ENCODE measurements around the gene TOMM5.
A peak's percentile ranks its signal among the peaks of the same experiment; 100 is the strongest.

Gene TOMM5

DNA sequence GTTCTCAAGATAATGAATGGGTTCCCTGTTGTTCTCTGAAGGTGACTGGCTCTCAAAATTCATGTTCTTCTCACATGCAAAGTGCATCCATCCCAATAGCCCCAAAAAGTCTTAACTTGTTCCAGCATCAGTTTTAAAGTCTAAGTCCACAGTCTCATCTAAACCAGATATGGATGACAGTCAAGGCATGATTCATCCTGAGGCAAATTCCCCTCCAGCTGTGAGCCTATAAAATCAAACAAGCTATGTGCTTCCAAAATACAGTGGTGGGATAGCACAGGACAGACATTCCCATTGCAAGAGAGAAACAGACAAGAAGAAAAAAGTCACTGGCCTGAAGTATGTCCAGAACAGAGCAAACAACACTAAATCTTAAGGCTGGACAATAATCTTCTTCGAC, 41.6 kb downstream of the TOMM5 start:
- H3K79me2 ChIP-seq (ENCODE audit: low read length): no peaks in the 10 kb centered on the region
- H2AFZ ChIP-seq (ENCODE audit: low read length): no peak overlapping the region
- no peaks in the 10 kb centered on the region for H3K36me3 ChIP-seq (replicated peaks; ENCODE audit: insufficient read depth, low read length)
- no peak overlapping the region for H3K4me3 ChIP-seq (ENCODE audit: low read length)
- no peaks in the 10 kb centered on the region for H3K27me3 ChIP-seq (replicated peaks; ENCODE audit: insufficient read depth, low read length)
- no peak overlapping the region for H3K4me2 ChIP-seq (ENCODE audit: low read depth, low read length)
- DNase-seq: no peak
- H4K20me1 ChIP-seq (ENCODE audit: insufficient read depth, low read length): no peaks in the 10 kb centered on the region
- H3K27ac ChIP-seq (ENCODE audit: low read length): no peak overlapping the region
- H3K9me3 ChIP-seq (replicated peaks; ENCODE audit: insufficient read depth, low read length): no peaks in the 10 kb centered on the region
- peaks cover 12% of the 10 kb centered on the region for H3K4me1 ChIP-seq (ENCODE audit: low read length)
- no peak for TF ChIP-seq CTCF (IDR thresholded peaks at IDR 0.05; ENCODE audit: low read length)
- no peak for TF ChIP-seq EZH2 (optimal IDR thresholded peaks at IDR 0.05; ENCODE audit: low read depth, low read length)
- TF ChIP-seq EZH2phosphoT487 (IDR thresholded peaks at IDR 0.05; ENCODE audit: low read length): no peak
- no peaks in the 10 kb centered on the region for H3K9me2 ChIP-seq (replicated peaks; ENCODE audit: insufficient read depth, low read length)
- H3F3A ChIP-seq (ENCODE audit: insufficient read depth, low read length): peaks cover 8% of the 10 kb centered on the region; the same call in 1 of the 2 replicates
- H3K9ac ChIP-seq (ENCODE audit: low read length): no peak overlapping the region

GRCh38 chr9:37549527-37549926, 42.9 kb downstream of the TOMM5 start:
- Histone ChIP-seq H2AFZ (ENCODE audit: low read length) (peak overlapping the region; percentile 37), H3K4me3 (ENCODE audit: low read length) (no peak overlapping the region; the same call in 1 of the 2 replicates), H3K79me2 (ENCODE audit: low read length) (no peaks in the 10 kb centered on the region), H3K4me1 (ENCODE audit: low read length) (peaks cover 12% of the 10 kb centered on the region), H4K20me1 (ENCODE audit: insufficient read depth, low read length) (no peaks in the 10 kb centered on the region), H3K36me3 (replicated peaks; ENCODE audit: insufficient read depth, low read length) (no peaks in the 10 kb centered on the region), H3K27me3 (replicated peaks; ENCODE audit: insufficient read depth, low read length) (no peaks in the 10 kb centered on the region), H3K9me2 (replicated peaks; ENCODE audit: insufficient read depth, low read length) (no peaks in the 10 kb centered on the region), H3K4me2 (ENCODE audit: low read depth, low read length) (peak overlapping the region; percentile 30), H3F3A (ENCODE audit: insufficient read depth, low read length) (peaks cover 8% of the 10 kb centered on the region; the same call in 1 of the 2 replicates), H3K27ac (ENCODE audit: low read length) (peak overlapping the region; percentile 47; the same call in 1 of the 2 replicates), H3K9me3 (replicated peaks; ENCODE audit: insufficient read depth, low read length) (no peaks in the 10 kb centered on the region), H3K9ac (ENCODE audit: low read length) (peak overlapping the region; percentile 12; the same call in 1 of the 2 replicates)
- peak; percentile 77 for DNase-seq
- TF ChIP-seq EZH2phosphoT487 (IDR thresholded peaks at IDR 0.05; ENCODE audit: low read length) (no peak), CTCF (IDR thresholded peaks at IDR 0.05; ENCODE audit: low read length) (no peak), EZH2 (optimal IDR thresholded peaks at IDR 0.05; ENCODE audit: low read depth, low read length) (no peak)

DNA sequence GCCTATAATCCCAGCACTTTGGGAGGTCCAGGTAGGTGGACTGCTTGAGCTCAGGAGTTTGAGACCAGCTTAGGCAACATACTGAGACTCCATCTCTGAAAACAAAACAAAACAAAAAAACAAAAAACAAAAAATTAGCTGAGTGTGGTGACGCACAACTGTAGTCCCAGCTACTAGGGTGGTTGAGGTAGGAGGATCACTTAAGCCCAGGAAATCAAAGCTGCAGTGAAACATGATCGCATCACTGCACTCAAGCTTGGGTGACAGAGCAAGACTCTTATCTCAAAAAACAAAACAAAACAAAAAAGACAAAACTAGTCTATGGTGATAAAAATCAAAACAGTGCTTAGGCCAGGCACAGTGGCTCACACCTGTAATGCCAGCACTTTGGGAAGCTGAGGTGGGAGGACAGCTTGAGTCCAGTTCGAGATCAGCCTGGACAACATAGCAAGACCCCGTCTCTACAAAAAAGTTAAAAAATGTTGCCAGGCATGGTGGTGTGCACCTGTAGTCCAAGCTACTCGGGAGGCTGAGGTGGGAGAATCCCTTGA, 45.0 kb downstream of the TOMM5 start:
- H3K79me2 ChIP-seq (ENCODE audit: low read length): no peaks in the 10 kb centered on the region
- H3K27me3 ChIP-seq (replicated peaks; ENCODE audit: insufficient read depth, low read length): no peaks in the 10 kb centered on the region
- H2AFZ ChIP-seq (ENCODE audit: low read length): no peak overlapping the region
- H3F3A ChIP-seq (ENCODE audit: insufficient read depth, low read length): peaks cover 8% of the 10 kb centered on the region; the same call in 1 of the 2 replicates
- no peaks in the 10 kb centered on the region for H3K36me3 ChIP-seq (replicated peaks; ENCODE audit: insufficient read depth, low read length)
- H3K9me3 ChIP-seq (replicated peaks; ENCODE audit: insufficient read depth, low read length): no peaks in the 10 kb centered on the region
- TF ChIP-seq EZH2phosphoT487 (IDR thresholded peaks at IDR 0.05; ENCODE audit: low read length) (no peak), CTCF (IDR thresholded peaks at IDR 0.05; ENCODE audit: low read length) (no peak), EZH2 (optimal IDR thresholded peaks at IDR 0.05; ENCODE audit: low read depth, low read length) (no peak)
- H3K4me1 ChIP-seq (ENCODE audit: low read length): peaks cover 22% of the 10 kb centered on the region
- DNase-seq: no peak
- no peak overlapping the region for H3K9ac ChIP-seq (ENCODE audit: low read length)
- H4K20me1 ChIP-seq (ENCODE audit: insufficient read depth, low read length): no peaks in the 10 kb centered on the region
- H3K4me2 ChIP-seq (ENCODE audit: low read depth, low read length): no peak overlapping the region
- H3K4me3 ChIP-seq (ENCODE audit: low read length): no peak overlapping the region
- H3K9me2 ChIP-seq (replicated peaks; ENCODE audit: insufficient read depth, low read length): no peaks in the 10 kb centered on the region
- H3K27ac ChIP-seq (ENCODE audit: low read length): no peak overlapping the region
